ENCODE data around the gene GEMIN7. TPM values are rescaled to one million over a fixed set of nuclear protein-coding genes. Genes with fewer than 3 reads are reported as not detected.
A peak's percentile ranks its signal among the peaks of the same experiment; 100 is the strongest.

The GEMIN7 gene
- total and polyA plus RNA-seq, 2 of the 13 experiments (the other 11 are each of a cell fraction or from before 2014, with no cell fraction given) = 24.1 to 30.6 TPM

GRCh38 chr19:45079063-45079910, at the start of gene GEMIN7 (continued):
- TF ChIP-seq ZNF691 (CRISPR knock-in tag; IDR thresholded peaks at IDR 0.05; ENCODE audit: borderline replicate concordance, low read depth) (peak; percentile 74; the same call in 1 of the 2 replicates), ETV5 (CRISPR knock-in tag; IDR thresholded peaks at IDR 0.05; ENCODE audit: borderline replicate concordance) (peak; percentile 55), MATR3 (CRISPR knock-in tag; IDR thresholded peaks at IDR 0.05) (no peak), ZNF883 (CRISPR knock-in tag; IDR thresholded peaks at IDR 0.05; ENCODE audit: not compliant biosample characterization) (peak; percentile 74), ZNF773 (CRISPR knock-in tag; IDR thresholded peaks at IDR 0.05; ENCODE audit: borderline replicate concordance) (peak; percentile 91; the same call in 1 of the 2 replicates), GMEB1 (CRISPR knock-in tag; IDR thresholded peaks at IDR 0.05; ENCODE audit: borderline replicate concordance) (peak; percentile 69; the same call in 1 of the 2 replicates), SMAD3 (CRISPR knock-in tag; IDR thresholded peaks at IDR 0.05) (peak; percentile 19), PATZ1 (CRISPR knock-in tag; IDR thresholded peaks at IDR 0.05) (peak; percentile 96), KAT2B (IDR thresholded peaks at IDR 0.05; ENCODE audit: borderline replicate concordance, low read depth, low read length) (no peak), FOXM1 (CRISPR knock-in tag; IDR thresholded peaks at IDR 0.05) (peak; percentile 81; the same call in 1 of the 2 replicates), PAX8 (CRISPR knock-in tag; IDR thresholded peaks at IDR 0.05; ENCODE audit: borderline replicate concordance) (peak; percentile 73; the same call in 1 of the 2 replicates), TCF7L2 (IDR thresholded peaks at IDR 0.05; ENCODE audit: low read depth, low read length) (no peak), KLF6 (CRISPR knock-in tag; IDR thresholded peaks at IDR 0.05) (peak; percentile 98), BRCA1 (CRISPR knock-in tag; IDR thresholded peaks at IDR 0.05) (peak; percentile 78; the same call in 1 of the 2 replicates), ZNF724P (CRISPR knock-in tag; IDR thresholded peaks at IDR 0.05; ENCODE audit: borderline replicate concordance) (peak; percentile 58; the same call in 1 of the 2 replicates), ZBTB44 (CRISPR knock-in tag; IDR thresholded peaks at IDR 0.05) (no peak; the same call in 1 of the 2 replicates), GATA4 (IDR thresholded peaks at IDR 0.05; ENCODE audit: borderline replicate concordance, low read depth) (peak; percentile 34; the same call in 1 of the 2 replicates), RFXAP (CRISPR knock-in tag; IDR thresholded peaks at IDR 0.05; ENCODE audit: borderline replicate concordance) (peak; percentile 92), ATF7 (IDR thresholded peaks at IDR 0.05) (no peak), ATF7 (CRISPR knock-in tag; IDR thresholded peaks at IDR 0.05) (peak; percentile 76; the same call in 1 of the 2 replicates), ZNF749 (CRISPR knock-in tag; IDR thresholded peaks at IDR 0.05; ENCODE audit: borderline replicate concordance) (peak; percentile 88; the same call in 1 of the 2 replicates), ATRX (CRISPR knock-in tag; IDR thresholded peaks at IDR 0.05; ENCODE audit: borderline replicate concordance) (no peak), MED13 (CRISPR knock-in tag; IDR thresholded peaks at IDR 0.05) (peak; percentile 84)
